ENCODE data around the gene ERBB2. TPM values are rescaled to one million over a fixed set of nuclear protein-coding genes. Genes with fewer than 3 reads are reported as not detected.
"Not testable (repeated sequence)": the region's sequence is repeated elsewhere in the genome, so short reads cannot be mapped to it uniquely, and the experiment has no call there.

The ERBB2 gene
- total and polyA plus RNA-seq, 2 of the 13 experiments (the other 11 are each of a cell fraction or from before 2014, with no cell fraction given): 57.7 to 64.1 TPM

DNA sequence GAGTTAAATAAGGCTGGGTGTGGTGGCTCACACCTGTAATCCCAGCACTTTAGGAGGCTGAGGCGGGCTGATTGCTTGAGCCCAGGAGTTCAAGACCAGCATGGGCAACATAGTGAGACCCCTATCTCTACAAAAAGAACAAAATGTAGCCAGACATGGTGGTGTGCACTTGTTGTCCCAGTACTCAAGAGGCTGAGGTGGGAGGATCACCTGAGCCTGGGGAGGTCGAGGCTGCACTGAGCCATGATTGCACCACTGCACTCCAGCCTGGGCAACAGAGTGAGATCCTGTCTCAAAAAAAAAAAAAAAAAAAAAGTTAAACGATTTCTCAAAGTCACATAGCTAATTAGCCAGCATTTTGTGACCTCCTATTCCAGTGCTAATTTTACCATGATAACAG lies 64.3 kb downstream of the ERBB2 start:
- H3K9me3 ChIP-seq (ENCODE audit: low read length); in situ Hi-C loops (cut with HindIII; ENCODE audit: extremely low pct_ligation_motif_present, low pct_unique_long_range_greater_than_20kb); H3K36me3 ChIP-seq (replicated peaks in 1 of 2; ENCODE audit: control insufficient read depth in 1 of 2, insufficient read depth in 2 of 2, low read length in 2 of 2); POLR2A ChIA-PET; ATAC-seq; BruUV-seq (replicated peaks); H3K4me2 ChIP-seq (ENCODE audit: low read depth, low read length); CTCF ChIA-PET (ENCODE audit: low intra/inter-chr PET ratio, low total read pairs); intact Hi-C loops (cut with micrococcal nuclease; ENCODE audit: unreplicated experiment); DNase-seq (ENCODE audit: low spot score); FAIRE-seq; H3K4me3 ChIP-seq (replicated peaks in 1 of 3; ENCODE audit: insufficient read depth in 1 of 3, low read depth in 2 of 3, low read length in 3 of 3); H4K20me1 ChIP-seq (ENCODE audit: insufficient read depth, low read length); H3K27ac ChIP-seq (ENCODE audit: extremely low read length, insufficient read depth, low read length); H3K9ac ChIP-seq (ENCODE audit: insufficient read depth, low read depth, low read length); H3K4me1 ChIP-seq (ENCODE audit: insufficient read depth, low read length); H2AFZ ChIP-seq (ENCODE audit: low read length); H3K79me2 ChIP-seq (ENCODE audit: insufficient read depth, low read length): not testable (repeated sequence)
- H3K27me3 ChIP-seq (ENCODE audit: control insufficient read depth in 1 of 2, insufficient read depth in 2 of 2, low read length in 2 of 2): peaks cover 1 to 55% of the 10 kb centered on the region in 2 experiments
- WGBS (ENCODE audit: low lambda C conversion rate): 7% methylated on average over 3 of the region's 3 CpGs

GRCh38 chr17:39765175-39765574 lies 65.3 kb downstream of the ERBB2 start:
- Histone ChIP-seq H3K4me2 (ENCODE audit: low read depth, low read length) (no peak overlapping the region), H4K20me1 (ENCODE audit: insufficient read depth, low read length) (no peaks in the 10 kb centered on the region), H2AFZ (ENCODE audit: low read length) (no peak overlapping the region), H3K27ac (ENCODE audit: extremely low read length, insufficient read depth, low read length) (no peak overlapping the region), H3K9ac (ENCODE audit: insufficient read depth, low read depth, low read length) (no peak overlapping the region), H3K4me3 (replicated peaks in 1 of 3; ENCODE audit: insufficient read depth in 1 of 3, low read depth in 2 of 3, low read length in 3 of 3) (no peak overlapping the region), H3K36me3 (replicated peaks in 1 of 2; ENCODE audit: control insufficient read depth in 1 of 2, insufficient read depth in 2 of 2, low read length in 2 of 2) (no peaks in the 10 kb centered on the region), H3K9me3 (ENCODE audit: low read length) (no peaks in the 10 kb centered on the region), H3K79me2 (ENCODE audit: insufficient read depth, low read length) (no peaks in the 10 kb centered on the region), H3K27me3 (ENCODE audit: control insufficient read depth in 1 of 2, insufficient read depth in 2 of 2, low read length in 2 of 2) (peaks cover 1 to 49% of the 10 kb centered on the region in 2 experiments), H3K4me1 (ENCODE audit: insufficient read depth, low read length) (peaks cover 14% of the 10 kb centered on the region)
- WGBS (ENCODE audit: low lambda C conversion rate): 16% methylated on average over 3 of the region's 3 CpGs
- in situ Hi-C loops (cut with HindIII; ENCODE audit: extremely low pct_ligation_motif_present, low pct_unique_long_range_greater_than_20kb) (no loop called here), intact Hi-C loops (cut with micrococcal nuclease; ENCODE audit: unreplicated experiment) (no loop called here)
- POLR2A ChIA-PET: no interaction called here
- CTCF ChIA-PET (ENCODE audit: low intra/inter-chr PET ratio, low total read pairs): no interaction called here
- no peak for DNase-seq (ENCODE audit: low spot score)
- FAIRE-seq: no peak
- TF ChIP-seq FOSL1 (CRISPR knock-in tag; IDR thresholded peaks at IDR 0.05; ENCODE audit: borderline replicate concordance) (no peak), MEF2D (CRISPR knock-in tag; IDR thresholded peaks at IDR 0.05) (no peak), MAFF (IDR thresholded peaks at IDR 0.05; ENCODE audit: low read depth, low read length) (no peak)
- BruUV-seq (replicated peaks): no TSS peak
- ATAC-seq: no peak
